ENCODE results near the gene UBE2H.
"Not testable (repeated sequence)": the region's sequence is repeated elsewhere in the genome, so short reads cannot be mapped to it uniquely, and the experiment has no call there.

Gene UBE2H

DNA sequence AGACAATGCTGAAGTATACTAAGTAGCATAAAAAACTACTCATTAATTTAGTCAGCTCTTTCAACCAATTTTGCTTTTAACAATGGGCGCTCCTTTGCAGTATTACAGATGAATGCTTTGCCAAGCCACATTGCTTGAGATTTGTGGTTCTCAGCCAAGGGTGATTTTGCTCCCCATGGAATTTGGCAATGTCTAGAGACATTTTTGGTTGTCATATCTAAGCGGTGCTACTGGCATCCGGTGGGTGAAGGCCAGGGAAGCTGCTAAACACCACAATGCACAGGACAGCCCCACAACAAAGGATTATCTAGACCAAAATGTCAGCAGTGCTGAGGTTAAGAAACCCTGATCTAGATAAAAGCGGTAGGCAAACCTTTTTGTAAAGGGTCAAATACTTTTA is 112.0 kb downstream of the UBE2H start:
- DNase-seq = no peak

DNA sequence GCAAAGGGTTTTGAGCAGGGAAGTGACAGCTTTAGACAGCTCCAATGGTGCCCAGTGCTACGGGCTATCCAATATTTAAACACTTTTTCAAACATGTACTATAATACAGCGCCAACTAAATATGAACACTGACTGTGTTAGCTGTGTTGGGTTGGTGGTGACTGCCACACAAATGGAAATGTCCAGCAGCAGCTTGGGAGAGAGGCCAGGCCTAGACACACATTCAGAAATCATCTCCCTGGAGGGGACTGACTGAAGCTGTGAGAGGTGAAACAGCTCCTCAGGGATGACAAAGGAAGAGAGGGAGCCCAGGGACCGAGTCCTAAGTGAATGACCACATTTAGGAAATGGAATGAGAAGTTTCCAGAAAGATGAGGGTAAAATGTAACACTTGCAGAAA is 115.8 kb downstream of the UBE2H start:
- no peak for DNase-seq

GRCh38 chr7:129835569-129835968 is 117.2 kb downstream of the UBE2H start:
- DNase-seq = no peak

- not testable (repeated sequence) for DNase-seq
Measured at GRCh38 chr7:129833353-129833752, 119.4 kb downstream of the UBE2H start.

DNA sequence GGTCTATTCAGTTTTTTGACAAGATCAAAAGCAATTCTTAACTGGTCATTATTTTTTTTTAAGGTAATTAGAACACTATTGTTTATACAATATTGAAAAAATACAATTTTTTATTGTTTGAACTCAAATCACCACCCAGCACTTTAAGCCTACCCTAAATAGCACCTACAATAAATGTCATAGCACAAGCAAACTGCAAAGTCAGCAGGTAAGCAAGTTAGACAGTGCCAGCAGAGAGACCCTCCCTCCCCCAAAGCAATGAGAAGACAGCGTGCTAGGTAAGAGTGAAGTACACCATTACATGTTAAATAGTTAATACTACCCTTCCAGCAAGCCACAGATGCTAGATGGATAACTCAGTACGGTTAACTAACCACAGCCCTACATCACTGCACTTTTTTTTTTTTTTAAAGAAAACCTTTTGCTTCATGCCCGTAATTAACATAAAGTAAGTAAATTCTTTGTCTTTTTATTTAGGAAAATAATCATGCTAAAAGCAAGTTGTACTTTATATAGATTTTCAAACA is 120.0 kb downstream of the UBE2H start:
- no peak for DNase-seq

DNA sequence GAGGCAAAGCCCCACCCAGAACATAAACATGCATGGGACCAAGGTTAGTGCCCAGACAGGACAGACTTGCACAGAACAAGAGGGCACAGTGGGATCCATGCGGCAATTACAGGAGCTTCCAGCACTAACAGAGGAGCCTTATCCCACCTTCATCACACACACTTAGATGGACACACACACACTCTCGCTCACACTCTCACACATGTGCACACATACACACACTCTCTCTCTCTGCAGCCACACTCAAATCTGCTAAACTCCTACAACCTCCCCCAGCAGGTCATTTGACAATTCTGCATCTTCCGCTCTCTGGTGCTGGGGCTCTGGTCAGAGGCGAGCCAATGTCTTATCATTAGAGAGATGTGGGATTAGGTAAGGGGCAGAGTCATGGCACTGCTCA is 120.5 kb downstream of the UBE2H start:
- no peak for DNase-seq

DNA sequence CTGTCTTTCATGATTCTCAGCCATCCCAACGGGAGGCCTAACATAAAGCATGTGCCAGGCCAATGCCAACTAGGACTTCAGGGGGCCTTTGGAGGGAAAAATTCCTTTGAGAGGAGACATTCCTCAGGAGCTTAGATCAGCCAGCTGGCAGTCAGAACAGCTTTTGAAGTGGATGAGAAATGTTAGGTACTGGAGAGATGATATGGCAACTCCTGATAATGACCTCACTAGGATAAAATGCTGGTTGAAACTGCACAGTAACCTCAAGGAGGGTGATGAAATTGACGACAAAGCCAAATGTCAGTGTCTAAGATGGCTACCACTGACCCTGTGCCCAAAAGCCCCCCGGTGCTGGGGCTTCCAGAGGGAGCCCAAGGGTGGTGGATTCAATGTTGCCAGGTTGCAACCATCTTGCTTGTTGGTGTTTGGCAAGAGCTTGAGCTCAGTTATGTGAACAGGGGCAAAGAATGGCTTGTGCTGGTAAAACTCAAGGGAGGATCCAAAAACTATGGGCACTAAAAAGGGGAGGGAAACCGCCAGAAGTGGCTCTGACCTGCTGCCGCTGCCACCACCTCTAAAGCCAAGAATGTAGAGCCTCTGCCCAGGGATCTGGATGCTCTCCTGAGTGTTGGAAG is 121.2 kb downstream of the UBE2H start:
- no peak for DNase-seq

GRCh38 chr7:129830949-129831348 is 121.8 kb downstream of the UBE2H start:
- no peak for DNase-seq

DNA sequence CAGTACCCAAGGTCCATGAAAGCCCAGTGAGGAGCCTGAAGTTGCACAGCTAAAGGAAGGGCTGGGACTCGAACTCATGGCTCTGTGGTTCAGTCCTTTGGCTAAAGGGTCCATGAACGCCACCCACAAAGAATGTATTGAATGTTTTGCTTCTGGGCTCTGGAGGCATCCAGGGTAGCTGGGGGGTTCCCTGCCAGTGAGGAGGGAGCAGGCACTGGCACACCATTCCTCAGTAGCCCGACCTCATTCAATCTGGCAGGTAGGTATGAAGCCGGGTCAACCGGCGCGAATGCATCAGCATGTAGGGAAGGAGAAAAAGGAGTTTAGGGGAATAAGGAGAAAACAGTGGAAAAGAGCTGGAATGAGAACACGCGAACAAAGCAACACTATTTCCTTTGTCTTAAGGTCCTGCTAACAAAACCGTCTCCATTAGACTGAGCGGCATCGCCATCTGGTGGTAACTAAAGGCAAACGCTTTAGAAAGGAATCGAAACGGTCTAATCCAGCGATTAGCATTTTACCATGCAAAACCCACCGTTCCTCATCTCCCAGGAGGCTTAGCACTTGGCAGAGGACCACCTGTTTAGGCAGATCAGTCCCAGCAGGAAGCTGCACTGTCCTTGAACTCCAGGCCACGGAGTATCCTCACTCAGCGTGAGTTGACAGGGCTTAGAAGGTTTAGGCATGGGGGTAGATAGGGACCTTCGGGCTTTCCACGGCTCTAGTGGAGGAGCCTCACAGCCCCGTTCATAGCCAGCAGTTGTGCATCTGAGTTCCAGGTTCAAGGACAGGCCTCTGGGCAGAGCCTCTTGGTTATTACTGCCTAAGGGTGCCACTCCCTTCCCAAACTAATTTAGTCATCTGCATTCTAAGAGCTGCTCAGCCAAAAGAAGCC is 122.8 kb downstream of the UBE2H start:
- DNase-seq = peak; percentile 73

DNA sequence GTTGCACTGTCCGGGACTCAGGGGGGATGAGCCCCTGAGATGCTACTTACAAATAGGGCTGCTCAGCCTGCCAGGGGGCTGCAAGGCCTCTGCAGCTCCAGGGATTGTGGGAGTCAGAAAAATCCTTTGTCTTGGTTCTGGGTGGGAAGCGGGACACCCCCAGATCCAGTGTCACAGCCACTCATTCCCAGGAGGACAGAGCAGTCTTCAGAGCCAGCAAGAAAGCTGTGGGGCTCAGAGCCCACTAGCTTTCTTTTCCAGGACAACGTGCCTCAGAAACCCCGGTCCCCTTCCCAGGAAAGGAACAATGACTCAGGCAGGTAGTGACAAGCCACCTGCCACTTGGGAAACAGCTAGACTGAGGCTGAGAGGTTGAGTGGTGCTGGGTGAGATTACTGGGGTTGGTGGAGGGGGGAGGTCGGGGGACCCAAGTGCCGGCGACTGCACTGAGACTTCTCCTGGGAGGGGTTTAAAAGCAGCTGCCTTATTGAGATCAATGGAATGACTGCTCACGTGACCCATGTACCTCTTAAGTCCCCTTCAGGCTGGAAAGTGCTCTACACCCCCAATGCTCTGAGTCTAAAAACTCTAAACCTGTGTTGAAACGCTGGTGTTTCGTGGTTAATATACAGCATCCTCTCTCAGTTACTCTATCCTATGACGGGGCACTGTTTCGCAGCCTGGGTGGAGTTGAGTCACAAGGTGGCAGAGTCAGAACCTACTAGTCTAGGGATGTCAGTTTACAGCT is 123.6 kb downstream of the UBE2H start:
- DNase-seq = no peak

DNA sequence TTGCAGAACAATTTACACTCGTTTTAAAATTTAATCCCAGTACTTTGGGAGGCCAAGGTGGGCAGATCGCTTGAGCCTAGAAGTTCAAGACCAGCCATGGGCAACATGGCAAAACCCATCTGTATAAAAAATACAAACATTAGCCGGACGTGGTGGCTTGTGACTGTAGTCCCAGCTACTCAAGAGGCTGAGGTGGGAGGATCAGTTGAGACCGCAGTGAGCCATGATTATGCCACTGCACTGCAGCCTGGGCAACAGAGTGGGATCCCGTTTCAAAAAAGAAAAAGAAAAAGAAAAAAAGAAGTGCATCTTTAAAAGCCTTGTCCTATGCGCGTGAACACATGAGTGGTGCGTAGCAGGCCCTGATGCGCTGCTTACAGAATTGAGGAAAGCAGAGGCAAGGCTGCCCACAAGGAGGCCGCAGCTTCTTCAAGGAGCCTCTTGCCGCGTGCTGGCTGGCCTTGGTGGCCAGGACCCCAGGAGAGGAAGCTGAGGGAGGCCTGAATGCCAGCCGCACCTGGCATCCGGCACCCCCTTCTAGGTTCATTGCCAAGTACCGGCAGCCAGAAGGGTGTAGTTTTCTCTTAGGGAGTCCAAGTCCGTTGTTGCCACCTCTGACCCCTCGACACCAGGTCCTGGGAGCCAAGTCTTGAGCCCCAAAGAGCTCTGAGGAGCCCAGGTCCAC is 124.5 kb downstream of the UBE2H start:
- no peak for DNase-seq

GRCh38 chr7:129827467-129827990 is 125.2 kb downstream of the UBE2H start:
- no peak for DNase-seq

- not testable (repeated sequence) for DNase-seq
Measured at GRCh38 chr7:129826895-129827294, 125.9 kb downstream of the UBE2H start.

- DNase-seq = peak; percentile 35
Measured at GRCh38 chr7:129825209-129825970, 127.4 kb downstream of the UBE2H start.

- DNase-seq = peak; percentile 92
Measured at GRCh38 chr7:129824291-129825208, 128.2 kb downstream of the UBE2H start.

DNA sequence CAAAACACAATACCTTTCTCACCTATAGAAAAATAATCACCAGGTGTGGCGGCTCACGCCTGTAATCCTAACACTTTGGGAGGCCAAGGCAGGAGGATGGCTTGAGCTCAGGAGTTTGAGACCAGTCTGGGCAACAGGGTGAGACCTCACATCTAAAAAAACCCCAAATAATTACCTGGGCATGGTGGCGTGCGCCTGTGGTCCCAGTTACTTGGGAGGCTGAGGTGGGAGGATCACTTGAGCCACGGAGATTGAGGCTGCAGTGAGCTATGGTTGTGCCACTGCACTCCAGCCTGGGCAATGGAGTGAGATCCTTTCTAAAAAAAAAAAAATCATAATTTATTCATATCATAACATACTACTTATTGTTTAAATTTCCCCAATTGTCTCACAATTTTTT is 129.6 kb downstream of the UBE2H start:
- not testable (repeated sequence) for DNase-seq

DNA sequence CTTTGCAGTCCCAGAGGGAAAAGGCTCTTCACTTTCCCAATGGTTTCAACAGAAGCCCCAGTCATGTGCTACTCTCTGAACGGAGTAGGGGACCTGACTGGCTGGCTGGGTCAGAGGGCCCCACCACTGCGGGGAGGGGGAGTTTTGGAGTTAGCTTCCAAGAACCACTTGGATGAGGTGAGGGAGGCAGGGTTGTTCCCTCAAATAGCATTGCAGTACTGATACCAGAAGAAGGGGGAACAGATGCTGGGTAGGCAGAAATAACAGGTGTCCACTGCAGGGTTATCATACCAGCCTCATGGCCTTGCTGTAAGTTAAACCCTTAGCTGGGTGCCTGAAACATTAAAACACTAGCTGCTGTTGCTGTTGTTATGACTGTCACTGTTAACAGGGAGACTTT is 131.3 kb downstream of the UBE2H start:
- DNase-seq = no peak

DNA sequence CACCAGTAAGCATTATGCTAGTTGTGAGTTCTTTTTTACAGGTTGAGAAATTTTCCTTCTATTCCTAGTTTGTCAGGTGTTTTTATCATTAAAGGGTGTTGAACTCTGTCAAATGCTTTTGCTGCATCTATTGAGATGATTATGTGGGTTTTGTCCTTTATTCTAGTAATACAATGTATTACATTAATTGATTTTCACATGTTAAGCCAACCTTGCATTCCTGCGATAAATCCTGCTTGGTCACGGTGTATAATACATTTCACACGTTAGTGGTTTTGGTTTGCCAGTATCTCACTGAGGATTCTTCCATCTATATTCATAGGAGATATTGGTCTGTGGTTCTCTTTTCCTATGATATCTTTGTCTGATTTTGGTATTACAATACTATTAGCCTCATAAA is 136.0 kb downstream of the UBE2H start:
- no peak for DNase-seq

GRCh38 chr7:129807863-129808262 is 144.9 kb downstream of the UBE2H start:
- DNase-seq = no peak

GRCh38 chr7:129804890-129805719 is 147.7 kb downstream of the UBE2H start:
- no peak for DNase-seq

All from NCI-H524 treated with DMSO at 0.1 percent for 48 hours (cell line).